HepG2 (cell line): ENCODE results near the gene COX4I2. TPM values are rescaled to one million over a fixed set of nuclear protein-coding genes. Genes with fewer than 3 reads are reported as not detected.

ENCODE experiments used
- ELF4 ChIP-seq: sonication (generic); formaldehyde crosslinking; IDR thresholded peaks from 2 replicates; pipeline ENCODE4 v1.5.0; 2020; ENCODE audit warnings: missing genetic modification reagents, mild to moderate bottlenecking, moderate library complexity, borderline replicate concordance
- HINFP ChIP-seq: sonication (generic); formaldehyde crosslinking; IDR thresholded peaks from 2 replicates; pipeline ENCODE4 v1.4.0; 2020; ENCODE audit warnings: low read depth, mild to moderate bottlenecking, missing genetic modification reagents
- HOXD1 ChIP-seq: sonication (generic); formaldehyde crosslinking; IDR thresholded peaks from 2 replicates; pipeline ENCODE4 v1.5.0; 2020; ENCODE audit warnings: missing genetic modification reagents
- IKZF4 ChIP-seq: sonication (generic); formaldehyde crosslinking; IDR thresholded peaks from 2 replicates; pipeline ENCODE4 v1.5.1; 2020; ENCODE audit warnings: borderline replicate concordance, mild to moderate bottlenecking, low read depth, missing genetic modification reagents; ENCODE audit errors: not compliant biosample characterization
- JARID2 ChIP-seq: sonication (generic); formaldehyde crosslinking; IDR thresholded peaks from 2 replicates; pipeline ENCODE4 v1.8.1; 2023; ENCODE audit warnings: missing genetic modification reagents, inconsistent platforms; ENCODE audit not compliant: insufficient replicate concordance
- MLX ChIP-seq: IDR thresholded peaks from 2 replicates; pipeline ENCODE4 v1.6.1; 2016
- NFKB2 ChIP-seq: sonication (generic); formaldehyde crosslinking; IDR thresholded peaks from 2 replicates; pipeline ENCODE4 v1.4.0; 2020; ENCODE audit warnings: missing genetic modification reagents, borderline replicate concordance
- POGK ChIP-seq: sonication (generic); formaldehyde crosslinking; conservative IDR thresholded peaks from 2 replicates; pipeline ENCODE4 v1.8.0; 2022; ENCODE audit warnings: mild to moderate bottlenecking, moderate library complexity, missing genetic modification reagents
- SNAI1 ChIP-seq: sonication (generic); formaldehyde crosslinking; IDR thresholded peaks from 2 replicates; pipeline ENCODE4 v1.5.0; 2020; ENCODE audit warnings: mild to moderate bottlenecking, missing genetic modification reagents, borderline replicate concordance
- TSC22D2 ChIP-seq: sonication (generic); formaldehyde crosslinking; IDR thresholded peaks from 2 replicates; pipeline ENCODE4 v1.5.1; 2020; ENCODE audit warnings: missing genetic modification reagents, mild to moderate bottlenecking, borderline replicate concordance
- ZBTB1 ChIP-seq: sonication (generic); formaldehyde crosslinking; IDR thresholded peaks from 2 replicates; pipeline ENCODE4 v1.4.0; 2020; ENCODE audit warnings: missing genetic modification reagents, borderline replicate concordance
- ZBTB26 ChIP-seq: IDR thresholded peaks from 2 replicates; pipeline ENCODE4 v1.6.1; 2016; ENCODE audit warnings: missing compliant biosample characterization, missing genetic modification reagents, borderline replicate concordance
- ZFX ChIP-seq: sonication (generic); formaldehyde crosslinking; IDR thresholded peaks from 2 replicates; pipeline ENCODE4 v1.4.0; 2020; ENCODE audit warnings: mild to moderate bottlenecking, low read depth, missing genetic modification reagents, moderate library complexity
- ZNF235 ChIP-seq: sonication (generic); formaldehyde crosslinking; IDR thresholded peaks from 2 replicates; pipeline ENCODE4 v1.8.1; 2023; ENCODE audit warnings: mild to moderate bottlenecking, missing genetic modification reagents, borderline replicate concordance
- ZNF263 ChIP-seq: sonication (generic); formaldehyde crosslinking; IDR thresholded peaks from 2 replicates; pipeline ENCODE4 v1.4.0; 2020; ENCODE audit warnings: missing genetic modification reagents
- ZNF768 ChIP-seq: sonication (generic); formaldehyde crosslinking; IDR thresholded peaks from 2 replicates; pipeline ENCODE4 v1.4.0; 2020; ENCODE audit warnings: missing genetic modification reagents
- ZNF781 ChIP-seq: sonication (generic); formaldehyde crosslinking; IDR thresholded peaks from 2 replicates; pipeline ENCODE4 v1.5.1; 2020; ENCODE audit warnings: borderline replicate concordance, mild to moderate bottlenecking, missing genetic modification reagents; ENCODE audit errors: not compliant biosample characterization
- ZSCAN5A ChIP-seq: sonication (generic); formaldehyde crosslinking; IDR thresholded peaks from 2 replicates; pipeline ENCODE4 v1.8.0; 2022; ENCODE audit warnings: mild to moderate bottlenecking, missing genetic modification reagents, borderline replicate concordance
- polyA plus RNA-seq, 8 experiments: library from polyadenylated mRNA; depleted of rRNA in 3 of 8; stranded (reverse) in 7 of 8; unstranded in 1 of 8; fragments of >200 nt; fragmentation: Illumina TruSeq in 4 of 8; extraction: Trizol in 4 of 8; gene quantifications; 2 replicates each; pipeline versions ENCODE4 v1.2.1 to v1.2.3, GENCODE V29; 2011 to 2016; ENCODE audit warnings: low read depth in 4 of 8, missing spikeins in 1 of 8, mixed read lengths in 1 of 8; ENCODE audit not compliant: insufficient read depth in 1 of 8
- total RNA-seq, 5 experiments: library from RNA; depleted of rRNA; stranded (reverse); fragments of >200 nt; fragmentation: Illumina TruSeq; extraction: Trizol; gene quantifications; 2 replicates each; pipeline ENCODE4 v1.2.3, GENCODE V29; 2016; ENCODE audit warnings: low read depth in 1 of 5

COX4I2 gene
- total and polyA plus RNA-seq, 2 of the 13 experiments (the other 11 are each of a cell fraction or from before 2014, with no cell fraction given): 1.1 TPM; not detected in 1

GRCh38 chr20:31663838-31664695 lies 26.4 kb downstream of the COX4I2 start (continued):
- TF ChIP-seq ZNF781 (CRISPR knock-in tag): peak; percentile 67
- no peak for TF ChIP-seq ZNF768 (CRISPR knock-in tag)
- TF ChIP-seq ZNF235 (CRISPR knock-in tag): no peak
- TF ChIP-seq ZBTB26 (CRISPR knock-in tag): peak; percentile 83
- no peak; the same call in 1 of the 2 replicates for TF ChIP-seq POGK
- peak; percentile 34; the same call in 1 of the 2 replicates for TF ChIP-seq HOXD1 (CRISPR knock-in tag)
- TF ChIP-seq ZNF263 (CRISPR knock-in tag): peak; percentile 6
- TF ChIP-seq ZSCAN5A (CRISPR knock-in tag): peak; percentile 89; the same call in 1 of the 2 replicates
- peak; percentile 26; the same call in 1 of the 2 replicates for TF ChIP-seq TSC22D2 (CRISPR knock-in tag)
- peak; percentile 72 for TF ChIP-seq MLX (CRISPR knock-in tag)
- peak; percentile 77 for TF ChIP-seq ZFX (CRISPR knock-in tag)
- no peak for TF ChIP-seq ELF4
- peak; percentile 57; the same call in 1 of the 2 replicates for TF ChIP-seq HINFP (CRISPR knock-in tag)
- peak; percentile 32; the same call in 1 of the 2 replicates for TF ChIP-seq NFKB2 (CRISPR knock-in tag)
- no peak for TF ChIP-seq JARID2
- TF ChIP-seq SNAI1: no peak
- no peak for TF ChIP-seq ZBTB1
- no peak for TF ChIP-seq IKZF4 (CRISPR knock-in tag)
